HG03565 (cell line): ENCODE results near the gene NIFK.
"Not testable (repeated sequence)": the region's sequence is repeated elsewhere in the genome, so short reads cannot be mapped to it uniquely, and the experiment has no call there.

Experiments used
- ATAC-seq: cut with Tn5 transposase; IDR thresholded peaks from one replicate; pipeline ENCODE4 v1.9.1; 2021; ENCODE audit warnings: mild to moderate bottlenecking, moderate library complexity; ENCODE audit not compliant: unreplicated experiment

NIFK gene

GRCh38 chr2:121696410-121696930 lies 40.2 kb downstream of the NIFK start:
- no peak for ATAC-seq

- ATAC-seq = no peak
Observed at GRCh38 chr2:121695171-121695451, 41.6 kb downstream of the NIFK start.

- ATAC-seq = no peak
Observed at GRCh38 chr2:121694398-121695170, 42.1 kb downstream of the NIFK start.

GRCh38 chr2:121690572-121690971 lies 46.1 kb downstream of the NIFK start:
- ATAC-seq = not testable (repeated sequence)

- no peak for ATAC-seq
Observed at GRCh38 chr2:121690095-121690494, 46.6 kb downstream of the NIFK start.

- ATAC-seq = no peak
Observed at GRCh38 chr2:121689356-121689755, 47.3 kb downstream of the NIFK start.

- ATAC-seq = no peak
Observed at GRCh38 chr2:121688820-121689219, 47.9 kb downstream of the NIFK start.

GRCh38 chr2:121686902-121687301 lies 49.8 kb downstream of the NIFK start:
- ATAC-seq = no peak

- no peak for ATAC-seq
Observed at GRCh38 chr2:121686218-121686617, 50.5 kb downstream of the NIFK start.

GRCh38 chr2:121682396-121683298 lies 54.0 kb downstream of the NIFK start:
- no peak for ATAC-seq

GRCh38 chr2:121677855-121678254 lies 58.8 kb downstream of the NIFK start:
- no peak for ATAC-seq
